Natural killer cell (primary cell): ENCODE results near the gene LONP1. TPM values are rescaled to one million over a fixed set of nuclear protein-coding genes. Genes with fewer than 3 reads are reported as not detected.

Source experiments
- ATAC-seq, 3 donors: fragments of 150-1000 bp in 2 of 3; fragments of 200-7000 bp in 1 of 3; cut with Tn5 transposase; 1 replicate in 1 of 3; 2 replicates in 2 of 3; pipeline ENCODE4 v1.10.0; 2021; ENCODE audit warnings: mild to moderate bottlenecking in 2 of 3, moderate library complexity in 2 of 3
- DNase-seq, 2 donors: peaks; one replicate each; pipeline versions ENCODE4 v3.0.0 to v3.0.0-alpha.2; 2013 to 2021; ENCODE audit warnings: mixed read lengths in 1 of 2
- H3K27ac ChIP-seq: one replicate; pipeline ENCODE4 v1.5.1; 2013; ENCODE audit warnings: mild to moderate bottlenecking, low read length
- H3K27me3 ChIP-seq: one replicate; pipeline ENCODE4 v1.6.1; 2013; ENCODE audit warnings: low read length; ENCODE audit not compliant: control insufficient read depth, insufficient read depth
- H3K36me3 ChIP-seq: one replicate; pipeline ENCODE4 v1.6.1; 2013; ENCODE audit warnings: low read length; ENCODE audit not compliant: control insufficient read depth, insufficient read depth
- H3K4me1 ChIP-seq: one replicate; pipeline ENCODE4 v1.6.1; 2013; ENCODE audit warnings: low read length; ENCODE audit not compliant: control insufficient read depth, insufficient read depth
- H3K4me3 ChIP-seq: one replicate; pipeline ENCODE4 v1.5.1; 2013; ENCODE audit warnings: low read length
- H3K9me3 ChIP-seq: one replicate; pipeline ENCODE4 v1.6.1; 2013; ENCODE audit warnings: low read length; ENCODE audit not compliant: control insufficient read depth, insufficient read depth
- H3K27ac Mint-ChIP-seq, 2 donors: one replicate each; pipeline ENCODE4 v1.8.0; 2022; ENCODE audit warnings: mild to moderate bottlenecking in 2 of 2, mixed read lengths in 2 of 2, moderate library complexity in 1 of 2
- H3K27me3 Mint-ChIP-seq, 2 donors: one replicate each; pipeline ENCODE4 v1.8.0; 2022; ENCODE audit warnings: low read depth in 2 of 2, mixed read lengths in 2 of 2
- H3K36me3 Mint-ChIP-seq: one replicate; pipeline ENCODE4 v1.8.0; 2022; ENCODE audit warnings: mixed read lengths
- H3K4me1 Mint-ChIP-seq, 2 donors: one replicate each; pipeline ENCODE4 v1.8.0; 2022; ENCODE audit warnings: mixed read lengths in 2 of 2
- H3K4me3 Mint-ChIP-seq: one replicate; pipeline ENCODE4 v1.8.0; 2022; ENCODE audit warnings: mild to moderate bottlenecking, moderate library complexity, mixed read lengths
- H3K9me3 Mint-ChIP-seq, 2 donors: one replicate each; pipeline ENCODE4 v1.8.0; 2022; ENCODE audit warnings: mixed read lengths in 2 of 2
- WGBS: methylation state at CpG from one replicate; pipeline ENCODE4 v1.1.7; 2013; ENCODE audit warnings: missing lambda C conversion rate; ENCODE audit not compliant: insufficient coverage; 5-methylcytosine and 5-hydroxymethylcytosine counted together
- intact Hi-C: fragments of 100-400 bp; cut with micrococcal nuclease; formaldehyde crosslinking; loops from one replicate; pipeline ENCODE4 v1.14.2; 2022
- total RNA-seq, 4 donors: library from RNA; stranded (reverse); fragments of 120-200 nt in 1 of 4; gene quantifications; one replicate each; pipeline versions ENCODE4 v1.2.3 to v1.2.4, GENCODE V29; 2013 to 2022
- TF ChIP-seq, protein P1 (sequence below): fragments of 200-600 bp; IDR thresholded peaks from one replicate; pipeline ENCODE4 v1.8.0; 2022; ENCODE audit warnings: antibody characterized with exemption

The LONP1 gene
- total RNA-seq, 3 donors from 2014 or later (not counting 1 experiment from before 2014, with no cell fraction given) = 50.5 to 61.8 (median 56.1) TPM

DNA sequence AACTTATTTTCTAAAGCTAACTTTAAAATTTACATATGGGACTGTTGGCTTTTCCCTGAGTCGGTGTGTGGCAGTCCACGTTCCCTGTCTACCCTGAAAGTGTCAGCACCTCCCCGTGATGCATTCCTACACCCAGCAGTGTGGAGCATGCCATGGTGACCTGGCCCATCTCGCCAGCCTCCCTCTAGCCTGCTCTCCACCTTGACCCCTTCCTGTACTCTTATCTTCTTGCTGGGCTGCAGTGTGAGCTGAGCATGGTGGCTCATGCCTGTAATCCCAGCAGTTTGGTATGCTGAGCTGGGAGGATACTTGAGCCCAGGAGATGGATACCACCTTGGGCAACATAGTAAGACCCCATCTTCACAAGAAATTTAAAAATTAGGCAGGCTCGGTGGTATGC, 65.0 kb downstream of the LONP1 start:
- TF ChIP-seq, protein P1, sequence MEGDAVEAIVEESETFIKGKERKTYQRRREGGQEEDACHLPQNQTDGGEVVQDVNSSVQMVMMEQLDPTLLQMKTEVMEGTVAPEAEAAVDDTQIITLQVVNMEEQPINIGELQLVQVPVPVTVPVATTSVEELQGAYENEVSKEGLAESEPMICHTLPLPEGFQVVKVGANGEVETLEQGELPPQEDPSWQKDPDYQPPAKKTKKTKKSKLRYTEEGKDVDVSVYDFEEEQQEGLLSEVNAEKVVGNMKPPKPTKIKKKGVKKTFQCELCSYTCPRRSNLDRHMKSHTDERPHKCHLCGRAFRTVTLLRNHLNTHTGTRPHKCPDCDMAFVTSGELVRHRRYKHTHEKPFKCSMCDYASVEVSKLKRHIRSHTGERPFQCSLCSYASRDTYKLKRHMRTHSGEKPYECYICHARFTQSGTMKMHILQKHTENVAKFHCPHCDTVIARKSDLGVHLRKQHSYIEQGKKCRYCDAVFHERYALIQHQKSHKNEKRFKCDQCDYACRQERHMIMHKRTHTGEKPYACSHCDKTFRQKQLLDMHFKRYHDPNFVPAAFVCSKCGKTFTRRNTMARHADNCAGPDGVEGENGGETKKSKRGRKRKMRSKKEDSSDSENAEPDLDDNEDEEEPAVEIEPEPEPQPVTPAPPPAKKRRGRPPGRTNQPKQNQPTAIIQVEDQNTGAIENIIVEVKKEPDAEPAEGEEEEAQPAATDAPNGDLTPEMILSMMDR = no peak
- WGBS = 99% methylated on average over 5 of the region's 5 CpGs
- no peak overlapping the region for H3K27ac Mint-ChIP-seq
- H3K4me3 Mint-ChIP-seq = no peak overlapping the region
- H3K4me1 ChIP-seq = no peaks in the 10 kb centered on the region
- peaks cover 11% of the 10 kb centered on the region for H3K36me3 Mint-ChIP-seq
- ATAC-seq (no peak), DNase-seq (no peak)
- H3K9me3 Mint-ChIP-seq = no peaks in the 10 kb centered on the region
- no peak overlapping the region for H3K4me3 ChIP-seq
- H3K9me3 ChIP-seq = no peaks in the 10 kb centered on the region
- no peaks in the 10 kb centered on the region for H3K27me3 ChIP-seq
- intact Hi-C loops = no loop called here
- no peak overlapping the region for H3K27ac ChIP-seq
- H3K27me3 Mint-ChIP-seq = no peaks in the 10 kb centered on the region
- H3K4me1 Mint-ChIP-seq = no peaks in the 10 kb centered on the region
- H3K36me3 ChIP-seq = peaks cover 84% of the 10 kb centered on the region

GRCh38 chr19:5652261-5652660, 67.7 kb downstream of the LONP1 start:
- Mint-ChIP-seq H3K36me3 (peaks cover 16% of the 10 kb centered on the region), H3K4me3 (no peak overlapping the region), H3K27me3 (no peaks in the 10 kb centered on the region), H3K27ac (peak overlapping the region in 1 of 2 donors; percentile 31), H3K9me3 (no peaks in the 10 kb centered on the region), H3K4me1 (peaks cover 0 to under 1% of the 10 kb centered on the region in 2 donors)
- Histone ChIP-seq H3K36me3 (peaks cover 82% of the 10 kb centered on the region), H3K27me3 (no peaks in the 10 kb centered on the region), H3K4me1 (no peaks in the 10 kb centered on the region), H3K27ac (no peak overlapping the region), H3K9me3 (no peaks in the 10 kb centered on the region), H3K4me3 (no peak overlapping the region)
- DNase-seq (no peak), ATAC-seq (no peak)
- TF ChIP-seq, protein P1 = no peak
- intact Hi-C loops = no loop called here
- 98% methylated on average over 10 of the region's 10 CpGs for WGBS

- ATAC-seq (peak in 1 of 3 donors; percentile 17), DNase-seq (no peak)
- 97% methylated on average over 5 of the region's 5 CpGs for WGBS
- Mint-ChIP-seq H3K9me3 (no peaks in the 10 kb centered on the region), H3K36me3 (peaks cover 23% of the 10 kb centered on the region), H3K27ac (no peak overlapping the region), H3K4me3 (no peak overlapping the region), H3K4me1 (peaks cover 9% of the 10 kb centered on the region in 2 donors), H3K27me3 (no peaks in the 10 kb centered on the region)
- Histone ChIP-seq H3K9me3 (no peaks in the 10 kb centered on the region), H3K4me1 (no peaks in the 10 kb centered on the region), H3K4me3 (no peak overlapping the region), H3K27ac (no peak overlapping the region), H3K36me3 (peaks cover 85% of the 10 kb centered on the region), H3K27me3 (no peaks in the 10 kb centered on the region)
- TF ChIP-seq, protein P1 = no peak
- intact Hi-C loops = no loop called here
These were observed 68.6 kb downstream of the LONP1 start for GRCh38 chr19:5651361-5651760.

GRCh38 chr19:5648464-5648863, 71.5 kb downstream of the LONP1 start:
- Mint-ChIP-seq H3K9me3 (no peaks in the 10 kb centered on the region), H3K27me3 (no peaks in the 10 kb centered on the region), H3K4me1 (peaks cover 28 to 35% of the 10 kb centered on the region in 2 donors), H3K4me3 (no peak overlapping the region), H3K27ac (peak overlapping the region in 1 of 2 donors; percentile 12), H3K36me3 (peaks cover 48% of the 10 kb centered on the region)
- no peaks in the 10 kb centered on the region for H3K27me3 ChIP-seq
- intact Hi-C loops = no loop called here
- WGBS = 100% methylated on average over 3 of the region's 11 CpGs
- no peak overlapping the region for H3K4me3 ChIP-seq
- TF ChIP-seq, protein P1 = no peak
- H3K4me1 ChIP-seq = no peaks in the 10 kb centered on the region
- peaks cover 81% of the 10 kb centered on the region for H3K36me3 ChIP-seq
- no peaks in the 10 kb centered on the region for H3K9me3 ChIP-seq
- DNase-seq (no peak), ATAC-seq (no peak)
- no peak overlapping the region for H3K27ac ChIP-seq
